Transverse colon (tissue), 4 donors: ENCODE results near the gene ZNF525.

ENCODE experiments used
- POLR2AphosphoS5 ChIP-seq, 3 donors: sonication (generic); formaldehyde crosslinking; IDR thresholded peaks; one replicate each; pipeline ENCODE4 v1.6.1; 2016; ENCODE audit warnings: antibody characterized with exemption in 3 of 3
- TF ChIP-seq, protein P1 (sequence below), 5 experiments: fragments of 200-600 bp in 3 of 5; fragments of 450-650 bp in 2 of 5; sonication (generic) in 3 of 5; IDR thresholded peaks; 1 replicate in 2 of 5; 2 replicates in 3 of 5; pipeline ENCODE4 v1.5.1; 2016 to 2017; ENCODE audit warnings: antibody characterized with exemption in 5 of 5, inconsistent platforms in 3 of 5, mild to moderate bottlenecking in 2 of 5, moderate library complexity in 1 of 5

DNA sequence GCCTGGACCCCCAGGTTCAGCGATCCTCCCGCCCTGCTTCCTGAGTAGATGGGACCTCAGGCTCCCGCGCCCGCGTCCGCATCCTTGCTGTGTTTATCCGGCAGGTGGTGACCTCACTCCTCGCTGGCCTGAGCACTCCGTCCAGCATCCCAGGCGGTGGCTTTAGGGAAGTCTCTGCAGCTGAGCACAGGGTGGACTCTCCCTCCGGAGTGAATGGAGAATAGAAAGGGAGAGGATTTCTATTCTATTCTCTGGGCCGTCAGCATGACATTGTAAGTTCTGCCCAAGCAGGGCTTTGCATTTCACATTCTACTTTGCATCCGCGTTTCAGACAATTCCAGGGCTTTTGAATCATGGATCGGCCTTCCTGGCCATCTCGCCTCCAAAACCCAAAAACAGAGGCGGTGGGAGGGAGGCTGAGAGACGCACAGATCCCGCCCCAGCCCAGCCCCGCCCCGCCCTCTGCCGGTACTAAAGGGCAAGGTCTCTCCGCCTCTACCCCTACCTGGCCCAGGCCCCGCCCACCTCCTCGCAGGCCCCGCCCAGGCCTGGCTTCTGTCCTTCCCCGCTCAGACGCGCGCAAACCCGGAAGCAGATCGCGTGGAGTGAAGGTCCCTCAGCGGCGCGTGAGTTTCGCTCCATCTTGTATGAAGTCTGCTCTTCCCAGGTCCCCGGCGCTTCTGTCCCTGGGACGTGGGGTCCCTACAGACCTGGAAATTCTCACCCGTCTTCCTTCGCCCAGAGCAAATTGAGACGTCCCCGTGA is at the start of gene ZNF525:
- TF ChIP-seq POLR2AphosphoS5 (IDR thresholded peaks at IDR 0.05): peak; percentile 66 to 80 (median 77)
- TF ChIP-seq, protein P1, sequence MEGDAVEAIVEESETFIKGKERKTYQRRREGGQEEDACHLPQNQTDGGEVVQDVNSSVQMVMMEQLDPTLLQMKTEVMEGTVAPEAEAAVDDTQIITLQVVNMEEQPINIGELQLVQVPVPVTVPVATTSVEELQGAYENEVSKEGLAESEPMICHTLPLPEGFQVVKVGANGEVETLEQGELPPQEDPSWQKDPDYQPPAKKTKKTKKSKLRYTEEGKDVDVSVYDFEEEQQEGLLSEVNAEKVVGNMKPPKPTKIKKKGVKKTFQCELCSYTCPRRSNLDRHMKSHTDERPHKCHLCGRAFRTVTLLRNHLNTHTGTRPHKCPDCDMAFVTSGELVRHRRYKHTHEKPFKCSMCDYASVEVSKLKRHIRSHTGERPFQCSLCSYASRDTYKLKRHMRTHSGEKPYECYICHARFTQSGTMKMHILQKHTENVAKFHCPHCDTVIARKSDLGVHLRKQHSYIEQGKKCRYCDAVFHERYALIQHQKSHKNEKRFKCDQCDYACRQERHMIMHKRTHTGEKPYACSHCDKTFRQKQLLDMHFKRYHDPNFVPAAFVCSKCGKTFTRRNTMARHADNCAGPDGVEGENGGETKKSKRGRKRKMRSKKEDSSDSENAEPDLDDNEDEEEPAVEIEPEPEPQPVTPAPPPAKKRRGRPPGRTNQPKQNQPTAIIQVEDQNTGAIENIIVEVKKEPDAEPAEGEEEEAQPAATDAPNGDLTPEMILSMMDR (IDR thresholded peaks at IDR 0.05): peak in 4 of 5 experiments; percentile 19 to 30 (median 26)
